HG03571 (cell line): ENCODE results near the gene KIAA0040.

ENCODE experiments used
- ATAC-seq: cut with Tn5 transposase; IDR thresholded peaks from one replicate; pipeline ENCODE4 v1.9.1; 2021; ENCODE audit not compliant: unreplicated experiment

KIAA0040 gene

DNA sequence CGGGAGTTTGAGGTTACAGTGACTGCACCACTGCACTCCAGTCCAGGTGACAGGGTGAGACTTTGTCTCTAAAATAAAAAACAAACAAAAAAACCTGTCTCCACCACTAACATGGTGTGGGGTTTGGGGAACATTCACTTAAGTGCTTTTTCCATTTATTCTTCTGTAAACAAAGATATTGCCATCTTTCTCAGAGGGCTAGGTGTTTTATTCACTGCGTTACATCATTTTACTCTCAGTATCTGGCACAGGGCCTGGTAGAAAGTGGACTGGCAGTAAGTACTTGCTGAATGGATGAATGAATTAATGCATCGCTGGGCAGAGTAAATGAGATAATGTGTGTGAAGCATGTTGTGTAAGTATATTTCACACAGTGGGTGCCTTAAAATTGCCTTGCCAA lies 20.1 kb downstream of the KIAA0040 start:
- no peak for ATAC-seq

DNA sequence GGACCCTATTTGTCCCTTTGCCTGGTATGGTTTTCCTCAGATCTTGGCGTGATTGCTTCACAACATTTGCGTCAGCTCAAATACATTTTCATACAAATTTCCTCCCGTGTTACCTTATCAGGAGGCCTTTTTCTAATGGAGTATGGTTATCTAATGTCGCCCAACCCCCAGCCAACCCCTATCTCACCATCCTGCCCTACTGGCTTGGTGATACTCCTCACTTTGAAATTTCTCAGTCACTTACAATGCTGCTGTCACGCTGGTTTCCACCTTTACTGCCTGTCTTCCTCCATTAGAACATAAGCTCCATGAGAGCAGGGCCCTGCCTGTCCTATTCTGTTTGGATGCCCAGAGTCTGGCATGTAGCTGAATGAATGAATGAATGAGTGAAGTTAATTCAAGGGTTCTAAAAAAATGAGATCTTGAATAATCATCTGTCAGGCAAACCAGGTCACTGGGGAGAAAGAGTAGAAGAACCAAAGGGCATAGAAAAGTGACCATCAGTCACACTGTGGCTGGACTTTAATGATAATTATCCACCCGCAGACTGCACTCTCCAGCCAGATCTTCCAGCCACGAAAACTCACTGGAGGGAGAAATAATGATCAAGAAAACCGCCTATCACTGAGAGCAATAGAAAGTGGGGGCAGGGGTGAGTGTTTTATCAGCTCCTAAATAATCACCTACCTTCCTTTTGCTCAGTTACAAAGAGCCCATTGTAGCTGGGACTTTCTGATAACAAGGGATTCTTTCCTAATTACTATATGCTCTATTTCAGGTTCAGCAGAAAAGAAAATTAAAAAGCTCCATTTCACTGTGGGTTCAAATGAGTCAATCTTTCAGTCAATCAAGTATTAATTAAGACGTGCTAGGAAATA lies 21.3 kb downstream of the KIAA0040 start:
- no peak for ATAC-seq

- ATAC-seq, result no peak
Measured at GRCh38 chr1:175169286-175170018, 23.1 kb downstream of the KIAA0040 start.

- ATAC-seq, result no peak
Measured at GRCh38 chr1:175168782-175169181, 23.8 kb downstream of the KIAA0040 start.

- no peak for ATAC-seq
Measured at GRCh38 chr1:175167861-175168260, 24.7 kb downstream of the KIAA0040 start.

GRCh38 chr1:175166746-175167145 lies 25.8 kb downstream of the KIAA0040 start:
- no peak for ATAC-seq

- ATAC-seq, result no peak
Measured at GRCh38 chr1:175164751-175165150, 27.8 kb downstream of the KIAA0040 start.

DNA sequence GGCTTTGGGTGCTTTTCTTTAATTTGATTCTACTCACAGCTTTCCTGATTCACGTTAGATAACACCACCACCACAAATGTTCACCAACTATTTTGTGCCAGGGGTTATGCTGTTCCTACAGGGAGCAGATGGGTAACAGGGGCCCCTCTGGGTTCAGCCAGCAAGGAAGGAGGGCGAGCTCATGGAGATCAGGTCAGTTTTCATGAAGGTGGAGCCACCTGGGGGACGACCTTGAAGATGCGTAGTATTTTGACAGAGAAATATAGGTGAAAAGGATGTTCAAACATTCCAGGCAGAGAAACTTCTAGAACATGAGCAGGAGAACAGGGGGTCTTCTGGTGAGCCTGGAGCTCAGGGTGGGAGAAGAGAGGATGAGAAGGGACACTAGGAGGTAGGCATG lies 28.9 kb downstream of the KIAA0040 start:
- ATAC-seq, result no peak

- no peak for ATAC-seq
Measured at GRCh38 chr1:175162955-175163354, 29.6 kb downstream of the KIAA0040 start.

DNA sequence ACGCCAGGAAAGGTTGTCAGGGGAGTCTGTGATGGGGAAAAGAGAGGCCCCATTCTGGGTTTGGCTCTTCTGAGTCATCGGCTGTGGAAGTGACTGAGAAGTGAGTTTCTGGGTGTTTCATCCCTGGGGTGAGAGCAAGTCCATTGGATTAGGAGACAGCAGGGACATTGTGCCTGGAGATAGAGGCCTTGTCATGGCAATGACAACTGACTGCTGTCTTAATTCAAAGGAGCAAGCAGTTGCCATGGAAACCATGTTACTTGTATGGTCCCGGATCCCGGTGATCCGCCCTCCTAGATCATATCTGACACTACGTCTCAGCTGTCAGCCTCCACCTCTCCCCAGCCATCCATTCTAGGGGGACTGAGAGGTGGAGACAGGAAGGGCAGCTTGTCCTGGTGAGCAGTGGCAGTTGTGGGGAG lies 34.4 kb downstream of the KIAA0040 start:
- ATAC-seq, result no peak

- ATAC-seq, result no peak
Measured at GRCh38 chr1:175157200-175157599, 35.4 kb downstream of the KIAA0040 start.

DNA sequence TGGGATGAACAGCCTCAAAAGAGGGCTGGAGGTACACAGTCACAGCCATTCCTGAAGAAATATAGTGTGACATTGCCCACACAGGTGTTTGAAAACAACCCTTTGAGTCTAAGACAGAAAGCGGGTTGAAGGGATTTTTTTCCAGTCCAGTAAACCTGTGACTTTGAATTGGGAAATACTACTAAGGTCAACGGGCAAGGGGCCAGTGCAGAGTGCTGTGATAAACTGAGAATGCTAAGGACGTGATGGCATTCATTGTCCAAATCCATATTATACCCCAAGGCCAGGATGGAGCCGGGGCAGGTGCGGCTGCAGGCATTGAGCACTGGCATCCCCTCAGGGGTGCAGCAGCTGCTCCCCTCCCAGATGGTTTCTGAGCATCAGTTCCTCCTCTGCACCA lies 36.6 kb downstream of the KIAA0040 start:
- no peak for ATAC-seq

DNA sequence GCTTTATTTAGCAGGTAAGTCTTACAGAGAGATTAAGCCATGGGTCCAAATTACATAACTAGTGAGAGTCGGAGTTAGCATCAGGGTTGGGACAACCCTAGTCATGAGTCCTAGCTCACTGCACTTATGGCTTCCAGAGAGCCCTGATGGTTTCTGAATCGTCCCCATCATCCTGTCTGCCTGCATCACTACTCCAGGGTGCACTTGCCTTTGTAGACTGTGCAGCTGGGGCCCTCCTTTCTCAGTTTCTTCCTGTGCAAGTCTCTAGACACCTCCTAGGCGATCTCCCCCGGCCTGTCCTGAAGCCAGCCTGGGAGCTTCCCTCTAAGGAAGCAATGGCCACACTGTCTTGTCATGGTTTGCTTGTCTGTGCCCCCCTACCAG lies 37.1 kb downstream of the KIAA0040 start:
- no peak for ATAC-seq

GRCh38 chr1:175154629-175155472 lies 37.7 kb downstream of the KIAA0040 start:
- no peak for ATAC-seq

- no peak for ATAC-seq
Measured at GRCh38 chr1:175152006-175152652, 40.4 kb downstream of the KIAA0040 start.

GRCh38 chr1:175150596-175151319 lies 41.8 kb downstream of the KIAA0040 start:
- no peak for ATAC-seq

- ATAC-seq, result no peak
Measured at GRCh38 chr1:175148068-175148467, 44.5 kb downstream of the KIAA0040 start.

- ATAC-seq, result no peak
Measured at GRCh38 chr1:175147569-175147968, 45.0 kb downstream of the KIAA0040 start.

DNA sequence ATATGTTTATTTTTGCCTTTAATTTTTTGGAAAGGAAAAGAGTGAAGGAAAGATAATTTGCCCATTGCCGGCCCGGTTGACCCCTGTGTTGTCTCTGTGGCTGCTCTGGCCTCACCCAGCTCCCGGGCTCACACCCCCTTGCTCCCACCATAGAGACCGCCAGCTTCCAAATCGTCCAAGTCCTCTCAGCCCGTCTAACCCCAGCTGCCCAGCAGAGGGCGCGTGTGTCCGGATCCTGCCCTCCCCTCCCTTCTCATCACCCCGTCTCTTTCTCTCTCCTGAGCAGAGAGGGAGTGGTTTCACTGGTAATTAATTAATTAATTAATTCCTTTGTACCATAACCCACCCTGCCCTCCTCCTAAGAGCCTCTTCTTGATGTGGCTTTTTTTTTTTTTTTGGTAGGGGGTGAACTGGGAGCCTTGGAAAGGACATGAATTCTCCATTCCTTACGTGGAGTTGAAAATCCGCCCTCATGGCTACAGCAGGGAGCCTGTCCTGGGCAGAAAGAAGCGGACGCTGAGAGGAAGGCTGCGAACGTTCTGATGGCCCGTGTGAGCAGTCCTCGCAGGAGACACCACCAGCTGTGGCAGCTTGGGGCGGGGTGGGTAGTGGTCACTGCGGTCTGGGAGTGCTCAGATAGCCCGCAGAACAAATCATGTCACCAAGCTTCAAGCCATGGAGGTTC lies 45.9 kb downstream of the KIAA0040 start:
- no peak for ATAC-seq
